Epithelial cell of proximal tubule (primary cell): ENCODE data around the gene KIF5A. TPM values are rescaled to one million over a fixed set of nuclear protein-coding genes. Genes with fewer than 3 reads are reported as not detected.

Source experiments
- DNase-seq: peaks from one replicate; pipeline ENCODE4 v3.0.0-alpha.2; 2011; ENCODE audit warnings: low read depth
- H3K4me3 ChIP-seq: 2 replicates; pipeline ENCODE4 v1.5.1; 2011; ENCODE audit warnings: low read depth, mild to moderate bottlenecking, low read length
- total RNA-seq: library from RNA; depleted of rRNA; stranded (reverse); fragments of >200 nt; gene quantifications from 2 replicates; pipeline ENCODE4 v1.2.3, GENCODE V29; 2015
- TF ChIP-seq, protein P1 (sequence below): conservative IDR thresholded peaks from 2 replicates; pipeline ENCODE4 v1.5.1; 2012; ENCODE audit warnings: low read depth, mild to moderate bottlenecking, low read length

KIF5A gene
- total RNA-seq, 1 donor from 2014 or later = 0.46 TPM

DNA sequence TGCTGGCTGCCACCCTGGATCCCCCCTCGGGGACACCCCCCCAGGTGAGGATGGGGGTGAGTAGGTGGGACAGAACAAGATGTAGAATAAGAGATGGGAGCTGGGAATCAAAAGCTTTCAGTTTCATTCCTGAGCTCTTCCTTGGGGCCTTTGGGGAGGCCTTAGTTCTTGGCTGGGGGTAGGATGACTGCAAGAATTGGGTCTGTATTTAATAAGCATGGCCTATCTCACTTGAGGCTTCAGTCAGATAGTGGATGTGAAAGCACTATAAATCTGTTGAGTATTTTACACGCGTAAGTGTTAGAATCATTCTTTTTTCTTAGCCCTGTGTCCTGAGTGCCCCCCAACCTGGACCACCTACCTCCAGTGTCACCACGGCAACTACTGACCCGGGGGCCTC lies 22.7 kb upstream of the KIF5A start:
- H3K4me3 ChIP-seq = no peak overlapping the region
- DNase-seq = no peak
- TF ChIP-seq, protein P1, sequence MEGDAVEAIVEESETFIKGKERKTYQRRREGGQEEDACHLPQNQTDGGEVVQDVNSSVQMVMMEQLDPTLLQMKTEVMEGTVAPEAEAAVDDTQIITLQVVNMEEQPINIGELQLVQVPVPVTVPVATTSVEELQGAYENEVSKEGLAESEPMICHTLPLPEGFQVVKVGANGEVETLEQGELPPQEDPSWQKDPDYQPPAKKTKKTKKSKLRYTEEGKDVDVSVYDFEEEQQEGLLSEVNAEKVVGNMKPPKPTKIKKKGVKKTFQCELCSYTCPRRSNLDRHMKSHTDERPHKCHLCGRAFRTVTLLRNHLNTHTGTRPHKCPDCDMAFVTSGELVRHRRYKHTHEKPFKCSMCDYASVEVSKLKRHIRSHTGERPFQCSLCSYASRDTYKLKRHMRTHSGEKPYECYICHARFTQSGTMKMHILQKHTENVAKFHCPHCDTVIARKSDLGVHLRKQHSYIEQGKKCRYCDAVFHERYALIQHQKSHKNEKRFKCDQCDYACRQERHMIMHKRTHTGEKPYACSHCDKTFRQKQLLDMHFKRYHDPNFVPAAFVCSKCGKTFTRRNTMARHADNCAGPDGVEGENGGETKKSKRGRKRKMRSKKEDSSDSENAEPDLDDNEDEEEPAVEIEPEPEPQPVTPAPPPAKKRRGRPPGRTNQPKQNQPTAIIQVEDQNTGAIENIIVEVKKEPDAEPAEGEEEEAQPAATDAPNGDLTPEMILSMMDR = no peak

DNA sequence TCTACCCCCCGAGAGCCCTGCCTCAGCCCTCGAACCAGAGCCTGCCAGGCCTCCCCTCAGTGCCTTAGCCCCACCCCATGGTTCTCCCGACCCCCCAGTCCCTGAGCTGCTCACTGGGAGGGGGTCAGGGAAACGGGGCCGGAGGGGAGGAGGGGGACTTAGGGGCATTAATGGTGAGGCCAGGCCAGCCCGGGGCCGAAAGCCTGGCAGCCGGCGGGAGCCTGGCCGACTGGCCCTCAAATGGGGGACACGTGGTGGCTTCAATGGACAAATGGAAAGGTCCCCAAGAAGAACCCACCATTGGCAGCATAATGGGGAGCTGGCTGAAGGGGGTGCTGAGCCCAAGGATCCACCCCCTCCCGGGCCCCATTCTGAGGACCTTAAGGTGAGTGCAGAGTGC lies 21.7 kb upstream of the KIF5A start:
- DNase-seq = no peak
- TF ChIP-seq, protein P1 = no peak
- H3K4me3 ChIP-seq = no peak overlapping the region

DNA sequence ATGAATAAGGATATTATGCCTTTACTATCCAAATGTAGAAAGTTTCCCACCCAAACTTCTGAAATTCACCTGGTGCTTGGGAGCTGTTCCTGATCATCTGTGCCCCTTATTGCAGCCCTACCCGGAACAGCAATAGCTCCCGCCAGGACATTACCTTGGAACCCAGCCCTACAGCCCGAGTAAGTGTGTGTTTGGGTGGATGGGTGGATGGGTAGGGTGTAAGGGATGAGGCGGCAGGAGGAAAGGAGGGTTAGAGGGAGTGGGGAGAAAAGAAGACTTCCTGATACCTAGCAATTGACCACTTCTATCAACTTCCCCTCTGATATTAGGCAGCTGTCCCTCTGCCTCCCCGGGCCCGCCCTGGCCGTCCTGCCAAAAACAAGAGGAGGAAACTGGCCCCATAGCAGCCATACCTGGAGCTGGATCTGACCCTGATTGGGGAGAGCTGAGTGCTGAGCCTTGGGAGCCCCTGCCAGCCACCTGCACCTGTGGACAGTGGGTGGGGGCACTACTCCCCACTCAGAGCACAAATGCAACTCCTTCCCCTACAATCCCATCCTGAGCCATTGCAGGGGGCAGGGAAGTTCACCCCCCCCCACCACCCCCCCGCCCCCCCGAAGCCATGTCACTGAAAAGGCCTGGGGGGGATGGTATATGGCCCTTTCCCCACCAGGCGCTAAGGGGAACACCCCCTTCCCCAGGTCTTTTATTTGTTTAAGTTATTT lies 20.9 kb upstream of the KIF5A start:
- TF ChIP-seq, protein P1 = no peak
- H3K4me3 ChIP-seq = no peak overlapping the region
- no peak for DNase-seq

DNA sequence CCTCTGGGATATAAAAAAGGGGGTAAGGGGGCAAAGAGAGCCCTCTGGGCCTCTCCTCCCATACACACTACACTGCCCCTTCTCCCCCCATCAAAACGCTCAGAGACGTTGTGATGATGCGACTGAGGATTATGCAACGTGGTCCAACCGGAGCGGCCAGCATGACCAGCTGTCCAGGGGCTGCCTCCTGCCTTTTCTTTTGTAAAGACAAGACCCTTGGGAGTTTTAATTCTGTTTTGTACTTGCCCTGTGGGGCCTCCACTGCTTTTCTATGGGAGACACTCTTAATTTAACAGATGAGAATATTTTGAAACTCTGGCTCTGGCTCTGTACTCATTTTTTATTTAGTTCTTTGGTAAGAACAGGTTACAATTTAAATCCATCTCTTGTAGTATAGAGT lies 20.0 kb upstream of the KIF5A start:
- no peak overlapping the region for H3K4me3 ChIP-seq
- DNase-seq = no peak
- TF ChIP-seq, protein P1 = no peak

DNA sequence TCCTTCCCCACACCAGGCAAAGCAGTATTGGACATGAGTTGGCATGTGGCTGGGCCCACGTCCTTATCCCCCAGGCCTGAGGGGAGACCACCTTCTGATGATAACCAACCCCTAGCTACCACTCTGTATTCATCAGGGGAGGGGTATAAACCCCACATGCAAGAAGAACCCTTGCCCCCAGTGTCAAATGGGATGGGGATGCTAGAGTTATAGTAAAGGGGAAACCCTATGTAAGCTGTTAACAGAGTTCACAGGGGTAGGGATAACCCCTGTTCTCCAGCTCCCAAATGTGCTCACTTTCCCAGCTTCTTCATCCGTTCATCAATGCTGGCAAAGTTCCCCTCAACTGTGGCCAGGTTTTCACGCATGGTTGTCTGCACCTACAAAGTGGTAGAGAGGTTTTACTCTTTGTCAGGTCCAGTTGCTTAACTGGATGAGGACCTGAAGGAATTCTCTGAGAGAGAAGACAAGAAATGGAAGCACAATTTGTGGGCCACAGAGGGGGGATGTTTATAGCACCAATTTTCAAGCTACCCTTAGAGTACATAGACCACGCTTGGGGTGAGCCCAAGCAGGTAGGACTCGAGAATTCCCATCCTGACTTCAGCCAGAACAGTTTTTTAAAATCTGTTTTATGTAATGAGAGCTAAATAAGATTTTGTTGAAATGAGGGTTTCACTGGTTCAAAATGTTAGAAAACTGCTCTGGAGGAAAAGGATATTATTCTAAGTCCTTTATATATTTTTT lies 19.3 kb upstream of the KIF5A start:
- no peak for DNase-seq
- TF ChIP-seq, protein P1 = no peak
- no peak overlapping the region for H3K4me3 ChIP-seq

DNA sequence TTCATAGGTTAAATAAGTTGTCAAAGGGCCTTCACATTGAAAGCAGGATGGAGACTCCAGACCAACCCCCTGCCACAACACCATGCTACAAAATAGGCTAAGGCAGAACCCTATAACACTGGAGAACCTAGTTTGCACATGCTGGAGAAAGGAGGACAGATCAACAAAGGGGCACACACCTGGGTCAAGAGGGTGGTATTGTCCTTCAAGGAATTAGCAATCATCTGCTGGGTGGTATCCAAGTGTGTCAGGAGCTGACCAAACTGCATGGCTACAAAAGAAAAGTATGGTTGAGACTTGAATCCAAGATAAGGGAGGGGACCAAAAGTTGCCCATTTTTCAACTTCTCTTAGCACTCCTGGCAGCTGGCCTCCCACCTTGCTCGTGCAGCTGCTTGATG lies 18.0 kb upstream of the KIF5A start:
- no peak for DNase-seq
- no peak overlapping the region for H3K4me3 ChIP-seq
- TF ChIP-seq, protein P1 = no peak
